Renal pelvis (tissue), 12 donors: ENCODE data around the gene ZNF138. TPM values are rescaled to one million over a fixed set of nuclear protein-coding genes. Genes with fewer than 3 reads are reported as not detected.
A peak's percentile ranks its signal among the peaks of the same experiment; 100 is the strongest.
"Not testable (repeated sequence)": the region's sequence is repeated elsewhere in the genome, so short reads cannot be mapped to it uniquely, and the experiment has no call there.

ENCODE experiments used
- DNase-seq: peaks from one replicate; pipeline ENCODE4 v3.0.0-alpha.2; 2013
- long read RNA-seq, 16 experiments: transcript quantifications; one replicate each; lab custom pipeline, GENCODE V29; 2026
- polyA plus RNA-seq, 3 donors: library from polyadenylated mRNA; unstranded; fragments of 120-200 nt; gene quantifications; one replicate each; pipeline ENCODE4 v1.2.1, GENCODE V29; 2013; ENCODE audit not compliant: insufficient read length in 3 of 3

ZNF138 gene
- polyA plus RNA-seq: 10 to 100 TPM; 12.6 to 17.6 (median 17.4) TPM
- long read RNA-seq, donor 1, partial matches to known transcripts: 0 of 7 reads
- long read RNA-seq, donor 1, other reads (novel, unspliced or antisense): 0 of 7 reads
- long read RNA-seq, donor 2, partial matches to known transcripts: 0 of 3 reads
- long read RNA-seq, donor 2, other reads (novel, unspliced or antisense): 0 of 3 reads
- long read RNA-seq, donor 3, partial matches to known transcripts: 0 of 5 reads
- long read RNA-seq, donor 3, other reads (novel, unspliced or antisense): 0 of 5 reads
- long read RNA-seq, donor 4, transcript ZNF138-203 (2 exons, 2,308 nt): major isoform, 5 of 7 reads
- long read RNA-seq, donor 4, partial matches to known transcripts: 0 of 7 reads
- long read RNA-seq, donor 4, other reads (novel, unspliced or antisense): 0 of 7 reads
- long read RNA-seq, donor 5, partial matches to known transcripts: 0 of 3 reads
- long read RNA-seq, donor 5, other reads (novel, unspliced or antisense): 0 of 3 reads
- long read RNA-seq, donor 6, partial matches to known transcripts: 0 of 6 reads
- long read RNA-seq, donor 6, other reads (novel, unspliced or antisense): 0 of 6 reads
- long read RNA-seq, donor 7, partial matches to known transcripts: 0 of 5 reads
- long read RNA-seq, donor 7, other reads (novel, unspliced or antisense): 0 of 5 reads
- long read RNA-seq, donor 8, partial matches to known transcripts: 0 of 3 reads
- long read RNA-seq, donor 8, other reads (novel, unspliced or antisense): 0 of 3 reads
- long read RNA-seq, donor 9, partial matches to known transcripts: 0 of 7 reads
- long read RNA-seq, donor 9, other reads (novel, unspliced or antisense): 0 of 7 reads
- long read RNA-seq, donor 10, transcript ZNF138-203 (2 exons, 2,308 nt): major isoform, 7 of 15 reads
- long read RNA-seq, donor 10, partial matches to known transcripts: 0 of 15 reads
- long read RNA-seq, donor 10, other reads (novel, unspliced or antisense): 0 of 15 reads
- long read RNA-seq, donor 11, partial matches to known transcripts: 0 of 2 reads
- long read RNA-seq, donor 11, other reads (novel, unspliced or antisense): 0 of 2 reads
- long read RNA-seq, donor 12, transcript ZNF138-203 (2 exons, 2,308 nt): major isoform, 7 of 9 reads
- long read RNA-seq, donor 12, partial matches to known transcripts: 0 of 9 reads
- long read RNA-seq, donor 12, other reads (novel, unspliced or antisense): 0 of 9 reads
- long read RNA-seq, donor 13, partial matches to known transcripts: 18 of 26 reads
- long read RNA-seq, donor 13, other reads (novel, unspliced or antisense): 7 of 26 reads
- long read RNA-seq, donor 14, transcript ZNF138-203 (2 exons, 2,308 nt): major isoform, 8 of 14 reads
- long read RNA-seq, donor 14, partial matches to known transcripts: 0 of 14 reads
- long read RNA-seq, donor 14, other reads (novel, unspliced or antisense): 0 of 14 reads
- long read RNA-seq, donor 15, partial matches to known transcripts: 15 of 25 reads
- long read RNA-seq, donor 15, other reads (novel, unspliced or antisense): 6 of 25 reads
- long read RNA-seq, donor 16, partial matches to known transcripts: 0 of 5 reads
- long read RNA-seq, donor 16, other reads (novel, unspliced or antisense): 0 of 5 reads

GRCh38 chr7:64794171-64794844 lies at the start of gene ZNF138:
ZNF138 (plus strand) TSS chr7:64794428; CDS start chr7:64794569, 141 bp downstream.
- DNase-seq: peak; percentile 97

GRCh38 chr7:64744680-64745079 lies 49.5 kb upstream of the ZNF138 start:
- DNase-seq: no peak

GRCh38 chr7:64747802-64748201 lies 46.4 kb upstream of the ZNF138 start:
- DNase-seq: no peak

- no peak for DNase-seq
Observed at GRCh38 chr7:64753032-64753431, 41.2 kb upstream of the ZNF138 start.

GRCh38 chr7:64755865-64756264 lies 38.4 kb upstream of the ZNF138 start:
- DNase-seq: no peak

GRCh38 chr7:64758151-64758550 lies 36.1 kb upstream of the ZNF138 start:
- no peak for DNase-seq

GRCh38 chr7:64768824-64769223 lies 25.4 kb upstream of the ZNF138 start:
- no peak for DNase-seq

- no peak for DNase-seq
Observed at GRCh38 chr7:64774204-64774842, 19.9 kb upstream of the ZNF138 start.

- no peak for DNase-seq
Observed at GRCh38 chr7:64775289-64775688, 18.9 kb upstream of the ZNF138 start.

- not testable (repeated sequence) for DNase-seq
Observed at GRCh38 chr7:64784842-64785241, 9.4 kb upstream of the ZNF138 start.

GRCh38 chr7:64787295-64787694 lies 6.9 kb upstream of the ZNF138 start:
- DNase-seq: no peak

GRCh38 chr7:64789241-64789640 lies 5.0 kb upstream of the ZNF138 start:
- not testable (repeated sequence) for DNase-seq

GRCh38 chr7:64793106-64793755 lies 997 bp upstream of the ZNF138 start:
- DNase-seq: no peak

GRCh38 chr7:64795176-64795575 lies 948 bp downstream of the ZNF138 start:
- DNase-seq: no peak

GRCh38 chr7:64799169-64799568 lies 4.9 kb downstream of the ZNF138 start:
- not testable (repeated sequence) for DNase-seq

GRCh38 chr7:64802699-64803098 lies 8.5 kb downstream of the ZNF138 start:
- no peak for DNase-seq

GRCh38 chr7:64807731-64808365 lies 13.6 kb downstream of the ZNF138 start:
- no peak for DNase-seq

GRCh38 chr7:64811767-64812166 lies 17.5 kb downstream of the ZNF138 start:
- DNase-seq: no peak

- DNase-seq: no peak
Observed at GRCh38 chr7:64830926-64831325, 36.7 kb downstream of the ZNF138 start.
